Measurements from ENCODE around the gene EIF2AK3. TPM values are rescaled to one million over a fixed set of nuclear protein-coding genes. Genes with fewer than 3 reads are reported as not detected.
"Not testable (repeated sequence)": the region's sequence is repeated elsewhere in the genome, so short reads cannot be mapped to it uniquely, and the experiment has no call there.

Gene EIF2AK3
- total and polyA plus RNA-seq, 2 of the 4 experiments (the other 2 are of a cell fraction) = 7.9 to 22.8 TPM

DNA sequence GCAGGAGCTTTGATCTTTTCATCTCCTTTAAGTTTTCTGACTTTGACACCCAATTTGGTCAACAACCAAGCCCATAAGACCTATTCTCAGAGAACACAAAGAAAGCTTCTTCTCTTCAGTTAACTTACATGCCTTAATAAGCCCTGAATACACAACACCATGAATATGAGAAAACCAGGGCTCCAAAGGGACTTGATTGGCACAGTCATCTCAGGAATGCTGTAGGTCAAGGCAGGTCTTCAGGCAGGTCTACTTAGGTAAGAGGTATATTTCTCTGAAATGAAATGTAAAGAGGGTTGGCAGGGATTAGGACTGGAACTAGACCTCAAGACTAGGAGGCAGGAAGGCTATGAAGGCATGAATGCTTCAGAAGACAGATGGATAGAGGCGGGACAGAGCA lies 24.4 kb upstream of the EIF2AK3 start:
- no peak overlapping the region for H2BK20ac ChIP-seq (ENCODE audit: low read depth, low read length)
- H3K23ac ChIP-seq (ENCODE audit: low read depth, low read length) = no peak overlapping the region
- ChIA-PET POLR2A (ENCODE audit: unreplicated experiment) (no interaction called here), CTCF (no interaction called here)
- no peak overlapping the region for H3K4ac ChIP-seq (ENCODE audit: low read depth, low read length)
- no peak overlapping the region for H3K56ac ChIP-seq (ENCODE audit: extremely low read depth, insufficient read depth, low read length)
- no peaks in the 10 kb centered on the region for H3K36me3 ChIP-seq (ENCODE audit: control insufficient read depth, insufficient read depth, low read length)
- H3K27ac ChIP-seq (ENCODE audit: insufficient read depth, low read length) = no peak overlapping the region
- no peak overlapping the region for H2AK9ac ChIP-seq (replicated peaks; ENCODE audit: low read depth, low read length, poor library complexity)
- TF ChIP-seq BHLHE40 (IDR thresholded peaks at IDR 0.05; ENCODE audit: low read depth, low read length) = no peak
- H4K20me1 ChIP-seq (ENCODE audit: insufficient read depth, low read length) = no peaks in the 10 kb centered on the region
- H3K9me1 ChIP-seq (ENCODE audit: insufficient read depth, low read length) = no peaks in the 10 kb centered on the region
- no peak overlapping the region for H3K18ac ChIP-seq (ENCODE audit: low read depth, low read length)
- no peak overlapping the region for H4K5ac ChIP-seq (ENCODE audit: low read depth, low read length)
- no peak overlapping the region for H2BK120ac ChIP-seq (ENCODE audit: low read depth, low read length)
- no TSS peak for BruUV-seq (replicated peaks)
- intact Hi-C loops (cut with micrococcal nuclease) = no loop called here
- H3K27me3 ChIP-seq (ENCODE audit: control insufficient read depth, insufficient read depth, low read length) = no peaks in the 10 kb centered on the region
- H4K91ac ChIP-seq (ENCODE audit: insufficient read depth, low read depth, low read length) = no peak overlapping the region
- H2BK5ac ChIP-seq (ENCODE audit: low read depth, low read length, poor library complexity, severe bottlenecking) = no peak overlapping the region
- dilution Hi-C loops (cut with HindIII; ENCODE audit: low sequenced_read_pairs, unreplicated experiment) = no loop called here
- H3K9me3 ChIP-seq (ENCODE audit: control insufficient read depth, insufficient read depth, low read length) = no peaks in the 10 kb centered on the region
- no peak overlapping the region for H3K9ac ChIP-seq (ENCODE audit: low read depth, low read length)
- H2AK5ac ChIP-seq (ENCODE audit: low read depth, low read length) = no peak overlapping the region
- in situ Hi-C loops (cut with MboI; ENCODE audit: low sequenced_read_pairs) = loop anchor here (25.0 kb wide), 2 partner anchors 464 to 589 kb away; partner anchors contain the start of genes KRCC1 and SMYD1
- no peak overlapping the region for H2AFZ ChIP-seq (replicated peaks; ENCODE audit: low read length, poor library complexity)
- 0 out of 2 replicates have a peak, but pooled peaks cover 2% of the 10 kb centered on the region for H3K4me1 ChIP-seq (ENCODE audit: control insufficient read depth, insufficient read depth, low read length)
- H3K4me3 ChIP-seq (ENCODE audit: insufficient read depth, low read depth, low read length) = no peak overlapping the region
- H3K4me2 ChIP-seq (ENCODE audit: low read depth, low read length) = no peak overlapping the region
- H4K8ac ChIP-seq (ENCODE audit: low read depth in 2 of 2, low read length in 2 of 2) = no peak overlapping the region
- no peak overlapping the region for H2BK15ac ChIP-seq (ENCODE audit: low read depth, low read length)
- ATAC-seq (ENCODE audit: low read depth) (no peak), DNase-seq (no peak)
- H3K79me1 ChIP-seq (ENCODE audit: low read depth in 1 of 2, low read length in 2 of 2) = no peaks in the 10 kb centered on the region
- WGBS, 2 experiments (ENCODE audit: extremely low coverage in 2 of 2, insufficient read length in 1 of 2) = no CpG with 5 or more reads among the region's 1 CpG
- no peak overlapping the region for H3K14ac ChIP-seq (replicated peaks; ENCODE audit: low read depth, low read length)

DNA sequence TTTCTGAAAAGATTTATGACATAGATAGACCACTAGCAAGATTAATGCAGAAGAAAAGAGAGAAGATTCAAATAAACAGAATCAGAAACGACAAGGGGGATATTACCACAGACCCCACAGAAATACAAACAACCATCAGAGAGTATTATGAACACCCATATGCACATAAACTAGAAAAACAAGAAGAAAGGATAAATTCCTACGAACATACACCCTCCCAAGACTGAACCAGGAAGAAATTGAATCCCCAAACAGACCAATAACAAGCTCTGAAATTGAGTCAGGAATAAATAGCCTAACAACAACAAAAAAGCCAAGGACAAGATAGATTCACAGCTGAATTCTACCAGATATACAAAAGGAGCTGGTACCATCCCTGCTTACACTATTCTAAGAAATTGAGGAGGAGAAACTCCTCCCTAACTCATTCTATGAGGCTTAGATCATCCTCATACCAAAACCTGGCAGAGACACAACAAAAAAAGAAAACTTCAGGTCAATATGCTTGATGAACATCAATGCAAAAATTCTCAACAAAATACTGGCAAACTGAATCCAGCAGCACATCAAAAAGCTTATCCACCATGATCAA lies 18.1 kb upstream of the EIF2AK3 start:
- H3K36me3 ChIP-seq (ENCODE audit: control insufficient read depth, insufficient read depth, low read length); H2BK5ac ChIP-seq (ENCODE audit: low read depth, low read length, poor library complexity, severe bottlenecking); intact Hi-C loops (cut with micrococcal nuclease); H3K79me1 ChIP-seq (ENCODE audit: low read depth in 1 of 2, low read length in 2 of 2); H4K91ac ChIP-seq (ENCODE audit: insufficient read depth, low read depth, low read length); H3K56ac ChIP-seq (ENCODE audit: extremely low read depth, insufficient read depth, low read length); H3K27ac ChIP-seq (ENCODE audit: insufficient read depth, low read length); H3K9ac ChIP-seq (ENCODE audit: low read depth, low read length); H3K9me3 ChIP-seq (ENCODE audit: control insufficient read depth, insufficient read depth, low read length); H4K5ac ChIP-seq (ENCODE audit: low read depth, low read length); H3K18ac ChIP-seq (ENCODE audit: low read depth, low read length); H4K8ac ChIP-seq (ENCODE audit: low read depth in 2 of 2, low read length in 2 of 2); H3K4me2 ChIP-seq (ENCODE audit: low read depth, low read length); H3K9me1 ChIP-seq (ENCODE audit: insufficient read depth, low read length); H2AK9ac ChIP-seq (replicated peaks; ENCODE audit: low read depth, low read length, poor library complexity); ATAC-seq (ENCODE audit: low read depth); DNase-seq; H2BK20ac ChIP-seq (ENCODE audit: low read depth, low read length); H3K14ac ChIP-seq (replicated peaks; ENCODE audit: low read depth, low read length); H2BK120ac ChIP-seq (ENCODE audit: low read depth, low read length); H3K27me3 ChIP-seq (ENCODE audit: control insufficient read depth, insufficient read depth, low read length); BruUV-seq (replicated peaks); H3K23ac ChIP-seq (ENCODE audit: low read depth, low read length); H2AFZ ChIP-seq (replicated peaks; ENCODE audit: low read length, poor library complexity); H2AK5ac ChIP-seq (ENCODE audit: low read depth, low read length); H3K4me3 ChIP-seq (ENCODE audit: insufficient read depth, low read depth, low read length); H2BK15ac ChIP-seq (ENCODE audit: low read depth, low read length); dilution Hi-C loops (cut with HindIII; ENCODE audit: low sequenced_read_pairs, unreplicated experiment); H3K4me1 ChIP-seq (ENCODE audit: control insufficient read depth, insufficient read depth, low read length); POLR2A ChIA-PET (ENCODE audit: unreplicated experiment); in situ Hi-C loops (cut with MboI; ENCODE audit: low sequenced_read_pairs); H3K4ac ChIP-seq (ENCODE audit: low read depth, low read length); H4K20me1 ChIP-seq (ENCODE audit: insufficient read depth, low read length): not testable (repeated sequence)
- CTCF ChIA-PET = interaction anchor here (0.6 to 1.6 kb wide), 3 partner anchors 12 to 28 kb away, joined by 3 to 8 read pairs (median 5); no protein-coding TSS in a partner anchor
- WGBS, 2 experiments (ENCODE audit: extremely low coverage in 2 of 2, insufficient read length in 1 of 2) = no CpG with 5 or more reads among the region's 2 CpGs
